ENCODE results near the gene SBDS.

The SBDS gene

DNA sequence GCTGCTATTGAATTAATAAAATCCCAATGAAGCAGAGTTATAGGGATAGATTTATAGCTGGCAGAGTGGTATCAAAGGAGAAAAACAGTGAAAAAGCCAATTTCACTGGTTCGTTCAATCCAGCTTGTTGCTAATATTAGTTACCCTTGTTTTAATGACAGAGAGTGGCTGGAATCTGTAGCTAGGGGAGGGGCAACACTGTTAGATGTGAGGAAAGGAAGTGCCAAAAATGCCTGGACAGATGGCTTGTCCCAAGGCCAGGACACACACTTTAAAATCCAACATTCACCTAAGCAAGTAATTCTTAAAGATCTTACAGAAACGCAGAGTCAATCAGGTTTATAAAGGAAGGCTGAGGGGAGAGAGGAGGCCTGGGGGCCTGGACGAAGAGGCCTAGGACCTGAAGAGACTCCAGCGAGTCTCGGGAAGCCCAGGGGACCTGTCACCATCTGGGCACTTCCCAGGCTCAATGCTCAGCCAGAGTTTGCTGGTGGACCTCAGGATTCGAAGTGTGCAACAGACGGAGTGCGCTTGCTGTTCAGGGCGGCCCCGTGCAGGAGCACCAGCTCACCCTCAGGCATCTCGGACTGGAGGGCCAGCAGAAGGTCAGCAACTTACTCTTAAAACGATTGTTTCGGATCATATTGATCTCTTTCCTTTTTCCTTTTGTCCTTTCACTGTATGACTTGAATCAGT lies 37.6 kb downstream of the SBDS start:
- no peaks in the 10 kb centered on the region for H3K9me3 ChIP-seq (ENCODE audit: low read length)
- no peak overlapping the region for H3K9ac ChIP-seq (ENCODE audit: low read length)

DNA sequence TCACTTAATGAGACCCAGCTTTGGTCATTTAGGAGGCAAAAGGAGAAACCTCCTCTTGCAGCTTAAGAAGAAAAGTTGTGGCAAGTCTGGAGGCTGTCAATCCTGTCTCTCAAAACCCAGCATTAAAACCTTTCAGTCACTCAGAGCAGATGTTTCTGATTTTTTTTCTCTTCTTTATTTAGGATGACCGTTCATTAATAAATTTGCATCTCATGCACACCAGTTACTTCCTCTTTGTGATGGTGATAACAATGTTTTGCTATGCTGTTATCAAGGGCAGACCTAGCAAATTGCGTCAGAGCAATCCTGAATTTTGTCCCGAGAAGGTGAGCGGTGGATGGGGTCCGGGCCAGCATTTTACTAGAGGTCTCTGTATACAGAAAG lies 42.4 kb downstream of the SBDS start:
- Histone ChIP-seq H3K9me3 (ENCODE audit: low read length) (no peaks in the 10 kb centered on the region), H3K36me3 (ENCODE audit: insufficient read depth, low read length) (peaks cover 72% of the 10 kb centered on the region)

More for the DNA sequence above, 37.6 kb downstream of the SBDS start:
- Histone ChIP-seq H3K4me3 (ENCODE audit: low read depth in 1 of 2, low read length in 2 of 2) (no peak overlapping the region), H3K36me3 (ENCODE audit: insufficient read depth, low read length) (peaks cover 46% of the 10 kb centered on the region), H3K4me1 (ENCODE audit: insufficient read depth, low read length) (no peaks in the 10 kb centered on the region), H3K27ac (ENCODE audit: low read depth, low read length) (no peak overlapping the region), H3K27me3 (ENCODE audit: control insufficient read depth in 1 of 2, insufficient read depth in 2 of 2, low read length in 2 of 2) (no peaks in the 10 kb centered on the region)

DNA sequence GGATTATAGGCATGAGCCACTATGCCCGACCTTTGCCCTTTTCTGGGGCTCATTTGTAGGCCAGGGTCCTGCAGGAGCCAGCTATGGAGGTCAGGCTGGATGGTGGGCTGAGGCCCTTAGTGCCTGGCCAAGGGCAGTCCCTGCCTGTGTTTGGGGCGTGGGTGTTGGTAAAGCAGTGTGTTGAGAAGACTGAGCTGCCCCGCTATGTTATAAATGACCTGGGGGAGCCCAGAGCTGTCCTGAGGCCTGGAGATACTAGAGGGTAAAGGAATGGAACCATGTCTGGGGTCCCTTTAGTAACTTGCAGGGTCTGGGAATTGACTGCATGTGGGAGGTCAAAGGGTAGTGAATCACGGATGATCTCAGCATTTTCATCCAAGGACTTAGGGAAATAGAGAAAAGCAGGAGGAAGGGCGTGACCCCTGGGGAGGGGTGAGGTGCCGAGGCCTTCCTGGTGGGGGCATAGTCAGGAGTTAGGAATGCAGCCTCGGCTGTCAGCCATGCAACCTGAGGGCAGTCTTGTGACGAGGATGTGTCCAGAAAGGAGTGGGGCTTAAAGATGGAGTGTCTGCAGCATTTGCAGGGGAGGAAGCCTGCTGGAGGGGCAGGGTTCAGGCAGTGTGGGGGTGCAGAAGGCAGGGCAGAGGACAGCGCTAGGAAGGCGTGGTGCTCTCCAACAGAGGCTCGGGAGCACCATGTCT lies 42.9 kb downstream of the SBDS start:
- Histone ChIP-seq H3K27ac (ENCODE audit: low read depth, low read length) (no peak overlapping the region), H3K36me3 (ENCODE audit: insufficient read depth, low read length) (peaks cover 69% of the 10 kb centered on the region), H3K4me1 (ENCODE audit: insufficient read depth, low read length) (no peaks in the 10 kb centered on the region), H3K9me3 (ENCODE audit: low read length) (no peaks in the 10 kb centered on the region), H3K4me3 (ENCODE audit: low read depth in 1 of 2, low read length in 2 of 2) (no peak overlapping the region), H3K27me3 (ENCODE audit: control insufficient read depth in 1 of 2, insufficient read depth in 2 of 2, low read length in 2 of 2) (no peaks in the 10 kb centered on the region), H3K9ac (ENCODE audit: low read length) (no peak overlapping the region)

More for the DNA sequence above, 42.4 kb downstream of the SBDS start:
- no peaks in the 10 kb centered on the region for H3K27me3 ChIP-seq (ENCODE audit: control insufficient read depth in 1 of 2, insufficient read depth in 2 of 2, low read length in 2 of 2)
- H3K9ac ChIP-seq (ENCODE audit: low read length), result no peak overlapping the region
- no peaks in the 10 kb centered on the region for H3K4me1 ChIP-seq (ENCODE audit: insufficient read depth, low read length)
- H3K4me3 ChIP-seq (ENCODE audit: low read depth in 1 of 2, low read length in 2 of 2), result no peak overlapping the region
- H3K27ac ChIP-seq (ENCODE audit: low read depth, low read length), result no peak overlapping the region

DNA sequence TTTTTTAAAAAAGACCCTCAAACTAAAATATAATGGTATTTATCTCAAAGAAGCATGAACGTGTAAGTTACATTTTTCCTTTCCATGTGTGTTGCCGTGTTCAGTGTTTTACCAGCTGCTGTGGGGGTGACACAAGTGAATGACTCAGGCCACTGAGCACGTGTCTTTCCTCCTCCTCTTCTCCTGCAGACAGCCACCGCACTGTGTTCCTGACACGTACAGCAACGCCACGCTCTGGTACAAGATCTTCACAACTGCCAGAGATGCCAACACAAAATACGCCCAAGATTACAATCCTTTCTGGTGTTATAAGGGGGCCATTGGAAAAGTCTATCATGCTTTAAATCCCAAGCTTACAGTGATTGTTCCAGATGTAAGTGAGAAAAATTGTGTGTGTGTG lies 44.6 kb downstream of the SBDS start:
- Histone ChIP-seq H3K4me3 (ENCODE audit: low read depth in 1 of 2, low read length in 2 of 2) (no peak overlapping the region), H3K27me3 (ENCODE audit: control insufficient read depth in 1 of 2, insufficient read depth in 2 of 2, low read length in 2 of 2) (no peaks in the 10 kb centered on the region), H3K4me1 (ENCODE audit: insufficient read depth, low read length) (no peaks in the 10 kb centered on the region), H3K36me3 (ENCODE audit: insufficient read depth, low read length) (peaks cover 51% of the 10 kb centered on the region), H3K9me3 (ENCODE audit: low read length) (no peaks in the 10 kb centered on the region), H3K27ac (ENCODE audit: low read depth, low read length) (no peak overlapping the region), H3K9ac (ENCODE audit: low read length) (no peak overlapping the region)

DNA sequence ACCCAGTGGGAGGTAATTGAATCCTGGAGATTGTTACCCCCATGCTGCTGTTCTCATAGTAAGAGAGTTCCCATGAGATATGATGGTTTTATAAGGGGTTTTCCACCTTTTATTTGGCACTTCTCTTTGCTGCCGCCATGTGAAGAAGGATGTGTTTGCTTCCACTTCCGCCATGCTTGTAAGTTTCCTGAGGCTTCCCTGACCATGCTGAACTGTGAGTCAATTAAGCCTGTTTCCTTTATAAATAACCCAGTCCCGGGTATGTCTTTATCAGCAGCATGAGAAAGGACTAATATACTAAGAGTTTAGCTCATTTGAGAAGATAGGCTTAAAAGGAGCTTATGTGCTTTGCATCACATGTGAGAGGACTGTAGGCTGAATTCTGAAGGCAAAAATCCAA lies 45.1 kb downstream of the SBDS start:
- no peak overlapping the region for H3K4me3 ChIP-seq (ENCODE audit: low read depth in 1 of 2, low read length in 2 of 2)
- H3K36me3 ChIP-seq (ENCODE audit: insufficient read depth, low read length), result peaks cover 49% of the 10 kb centered on the region
- no peak overlapping the region for H3K27ac ChIP-seq (ENCODE audit: low read depth, low read length)
- H3K27me3 ChIP-seq (ENCODE audit: control insufficient read depth in 1 of 2, insufficient read depth in 2 of 2, low read length in 2 of 2), result no peaks in the 10 kb centered on the region
- H3K9me3 ChIP-seq (ENCODE audit: low read length), result no peaks in the 10 kb centered on the region
- no peak overlapping the region for H3K9ac ChIP-seq (ENCODE audit: low read length)
- H3K4me1 ChIP-seq (ENCODE audit: insufficient read depth, low read length), result no peaks in the 10 kb centered on the region

DNA sequence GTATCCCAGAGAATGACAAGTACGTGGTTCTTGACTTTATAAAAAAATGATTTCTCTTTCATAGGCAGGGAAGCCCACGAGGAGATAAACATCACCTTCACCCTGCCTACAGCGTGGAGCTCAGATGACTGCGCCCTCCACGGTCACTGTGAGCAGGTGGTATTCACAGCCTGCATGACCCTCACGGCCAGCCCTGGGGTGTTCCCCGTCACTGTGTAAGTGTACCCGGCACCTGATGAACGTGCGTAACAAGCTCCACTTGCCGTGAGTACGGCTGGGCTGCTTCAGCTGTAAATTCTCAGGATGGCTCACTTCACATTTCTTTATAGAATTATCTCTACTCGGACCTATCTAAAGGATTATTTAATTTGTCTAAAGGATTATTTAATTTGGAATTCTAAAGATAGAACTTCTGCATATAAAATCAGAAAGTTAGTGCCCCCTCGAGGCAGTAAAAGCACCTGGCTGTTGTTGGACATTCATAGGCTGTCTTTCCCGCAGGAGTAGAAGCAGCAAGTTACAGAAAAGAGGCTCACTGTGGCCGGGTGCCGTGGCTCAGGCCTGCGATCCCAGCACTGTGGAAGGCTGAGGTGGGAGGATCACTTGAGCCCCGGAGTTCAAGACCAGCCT lies 46.8 kb downstream of the SBDS start:
- peaks cover 52% of the 10 kb centered on the region for H3K36me3 ChIP-seq (ENCODE audit: insufficient read depth, low read length)
- H3K27ac ChIP-seq (ENCODE audit: low read depth, low read length), result no peak overlapping the region
- no peaks in the 10 kb centered on the region for H3K27me3 ChIP-seq (ENCODE audit: control insufficient read depth in 1 of 2, insufficient read depth in 2 of 2, low read length in 2 of 2)
- no peak overlapping the region for H3K4me3 ChIP-seq (ENCODE audit: low read depth in 1 of 2, low read length in 2 of 2)
- no peak overlapping the region for H3K9ac ChIP-seq (ENCODE audit: low read length)
- H3K4me1 ChIP-seq (ENCODE audit: insufficient read depth, low read length), result no peaks in the 10 kb centered on the region
- H3K9me3 ChIP-seq (ENCODE audit: low read length), result no peaks in the 10 kb centered on the region

DNA sequence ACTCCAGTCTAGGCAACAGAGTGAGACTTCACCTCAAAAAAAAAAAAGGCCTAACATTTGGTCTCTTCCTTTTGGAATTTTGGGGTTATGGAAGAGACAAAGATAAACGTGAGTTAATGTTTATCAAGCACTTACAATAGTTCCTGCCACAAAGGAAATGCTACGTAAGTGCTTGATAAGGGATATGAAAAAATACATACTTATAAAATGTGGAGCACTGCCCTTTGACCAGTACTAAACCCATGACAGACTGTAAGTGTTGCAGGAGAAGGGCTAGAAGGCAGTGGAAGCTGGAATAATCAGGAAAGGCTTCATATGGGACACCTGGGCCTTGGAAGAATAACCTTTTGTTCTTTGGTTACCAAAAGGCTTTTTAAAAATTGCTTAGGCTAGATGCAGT lies 48.8 kb downstream of the SBDS start:
- H3K4me1 ChIP-seq (ENCODE audit: insufficient read depth, low read length), result no peaks in the 10 kb centered on the region
- no peaks in the 10 kb centered on the region for H3K27me3 ChIP-seq (ENCODE audit: control insufficient read depth in 1 of 2, insufficient read depth in 2 of 2, low read length in 2 of 2)
- no peak overlapping the region for H3K9ac ChIP-seq (ENCODE audit: low read length)
- peaks cover 60% of the 10 kb centered on the region for H3K36me3 ChIP-seq (ENCODE audit: insufficient read depth, low read length)
- H3K9me3 ChIP-seq (ENCODE audit: low read length), result no peaks in the 10 kb centered on the region
- no peak overlapping the region for H3K4me3 ChIP-seq (ENCODE audit: low read depth in 1 of 2, low read length in 2 of 2)
- H3K27ac ChIP-seq (ENCODE audit: low read depth, low read length), result no peak overlapping the region

DNA sequence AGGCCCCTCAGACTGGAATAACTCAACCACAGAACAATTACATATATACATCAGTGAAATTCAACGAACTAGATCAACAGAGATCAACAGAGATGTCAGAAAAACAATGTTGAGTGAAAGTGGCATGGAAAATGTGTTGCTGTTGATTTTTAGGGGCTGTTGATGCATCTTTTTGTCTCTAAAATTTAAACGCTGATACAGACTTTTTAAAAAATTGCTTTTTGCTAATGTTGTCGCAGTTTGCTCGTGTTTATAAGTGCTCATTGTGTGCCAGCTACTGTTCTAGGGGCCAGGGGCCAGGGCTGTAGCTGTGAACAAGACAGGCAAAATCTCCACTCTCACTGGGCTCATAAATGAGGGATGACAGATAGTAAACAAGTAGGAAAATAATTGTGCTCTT lies 56.1 kb downstream of the SBDS start:
- Histone ChIP-seq H3K27ac (ENCODE audit: low read depth, low read length) (no peak overlapping the region), H3K36me3 (ENCODE audit: insufficient read depth, low read length) (peaks cover 21% of the 10 kb centered on the region), H3K9me3 (ENCODE audit: low read length) (no peaks in the 10 kb centered on the region), H3K27me3 (ENCODE audit: control insufficient read depth in 1 of 2, insufficient read depth in 2 of 2, low read length in 2 of 2) (no peaks in the 10 kb centered on the region), H3K9ac (ENCODE audit: low read length) (no peak overlapping the region), H3K4me1 (ENCODE audit: insufficient read depth, low read length) (no peaks in the 10 kb centered on the region), H3K4me3 (ENCODE audit: low read depth in 1 of 2, low read length in 2 of 2) (no peak overlapping the region)

DNA sequence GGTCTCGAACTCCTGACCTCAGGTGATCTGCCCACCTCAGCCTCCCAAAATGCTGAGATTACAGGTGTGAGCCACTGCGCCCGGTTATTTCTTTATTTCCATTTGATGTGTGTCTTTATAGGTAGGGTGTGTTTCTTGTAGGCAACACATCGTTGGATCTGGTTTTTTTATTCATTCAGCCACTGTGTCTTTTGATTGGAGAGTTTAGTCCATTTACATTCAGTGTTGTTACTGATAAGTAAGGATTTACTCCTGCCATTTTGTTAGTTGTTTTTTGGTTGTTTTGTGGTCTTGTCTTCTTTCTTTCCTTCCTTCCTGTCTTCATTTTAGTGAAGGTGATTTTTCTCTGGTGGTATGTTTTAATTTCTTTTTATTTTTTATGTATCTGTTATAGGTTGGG lies 57.4 kb downstream of the SBDS start:
- Histone ChIP-seq H3K9me3 (ENCODE audit: low read length) (no peaks in the 10 kb centered on the region), H3K27me3 (ENCODE audit: control insufficient read depth in 1 of 2, insufficient read depth in 2 of 2, low read length in 2 of 2) (no peaks in the 10 kb centered on the region), H3K9ac (ENCODE audit: low read length) (no peak overlapping the region), H3K36me3 (ENCODE audit: insufficient read depth, low read length) (peaks cover 12% of the 10 kb centered on the region), H3K27ac (ENCODE audit: low read depth, low read length) (no peak overlapping the region), H3K4me1 (ENCODE audit: insufficient read depth, low read length) (peaks cover 6% of the 10 kb centered on the region), H3K4me3 (ENCODE audit: low read depth in 1 of 2, low read length in 2 of 2) (no peak overlapping the region)
